Thyroid gland (tissue), 4 donors: ENCODE data around the gene ZNF524. TPM values are rescaled to one million over a fixed set of nuclear protein-coding genes. Genes with fewer than 3 reads are reported as not detected.

Experiments
- DNase-seq, 2 donors: peaks; one replicate each; pipeline ENCODE4 v3.0.0-alpha.2; 2019
- H3K27ac ChIP-seq, 3 donors: fragments of 200-600 bp; sonication (generic); 1 replicate in 2 of 3; 2 replicates in 1 of 3; pipeline ENCODE4 v1.5.1; 2016 to 2019; ENCODE audit warnings: mild to moderate bottlenecking in 1 of 3, moderate library complexity in 1 of 3
- H3K27me3 ChIP-seq: fragments of 200-600 bp; sonication (generic); one replicate; pipeline ENCODE4 v1.5.1; 2019
- H3K36me3 ChIP-seq, 2 donors: fragments of 200-600 bp; sonication (generic); one replicate each; pipeline ENCODE4 v1.5.1; 2016 to 2019
- H3K4me1 ChIP-seq, 2 donors: fragments of 200-600 bp; sonication (generic); one replicate each; pipeline ENCODE4 v1.5.1; 2017 to 2019
- H3K4me3 ChIP-seq, 3 donors: fragments of 200-600 bp; sonication (generic); replicated peaks in 1 of 3; 1 replicate in 2 of 3; 2 replicates in 1 of 3; pipeline ENCODE4 v1.5.1; 2016; ENCODE audit warnings: mild to moderate bottlenecking in 1 of 3
- H3K9me3 ChIP-seq: fragments of 200-600 bp; sonication (generic); one replicate; pipeline ENCODE4 v1.5.1; 2017
- CTCF ChIP-seq, 6 experiments: fragments of 200-600 bp in 3 of 6; fragments of 450-650 bp in 3 of 6; sonication (generic) in 3 of 6; IDR thresholded peaks; one replicate each; pipeline ENCODE4 v1.5.1; 2016 to 2019; ENCODE audit warnings: antibody characterized with exemption in 6 of 6, mild to moderate bottlenecking in 2 of 6, inconsistent platforms in 1 of 6, moderate library complexity in 1 of 6
- POLR2A ChIP-seq, 2 donors: fragments of 450-650 bp; IDR thresholded peaks; one replicate each; pipeline ENCODE4 v1.6.1; 2017; ENCODE audit warnings: antibody characterized with exemption in 2 of 2, mild to moderate bottlenecking in 2 of 2, moderate library complexity in 1 of 2
- WGBS, 2 donors: methylation state at CpG; one replicate each; pipeline ENCODE4 v1.1.5; 2017; 5-methylcytosine and 5-hydroxymethylcytosine counted together
- intact Hi-C: fragments of 100-400 bp; cut with DNase I; formaldehyde crosslinking; loops from one replicate; pipeline ENCODE4 v1.15.1; 2023
- total RNA-seq, 4 donors: library from RNA; depleted of rRNA; stranded (reverse); fragments of >200 nt; gene quantifications; one replicate each; pipeline ENCODE4 v1.2.3, GENCODE V29; 2016

The ZNF524 gene
- total RNA-seq, 4 donors from 2014 or later, result 13.0 to 34.2 (median 28.9) TPM

GRCh38 chr19:55605637-55606470 is 5.8 kb downstream of the ZNF524 start, which contains the start of gene ZNF865:
TSS of gene ZNF865 (plus strand) at chr19:55605647. CDS start at chr19:55613619, 7,972 bp downstream.
- no peaks in the 10 kb centered on the region for H3K9me3 ChIP-seq
- H3K36me3 ChIP-seq, result no peaks in the 10 kb centered on the region
- no peaks in the 10 kb centered on the region for H3K27me3 ChIP-seq
- intact Hi-C loops, result loop anchor here (5.0 kb wide), 1 partner anchor 89 kb away; no protein-coding TSS in a partner anchor
- peak within 1 kb of the TSS; percentile 92 to 94 (median 94) for H3K27ac ChIP-seq
- 1 to 2% methylated on average over 18 to 24 of the region's 44 CpGs for WGBS, 2 donors
- no peak for TF ChIP-seq POLR2A (IDR thresholded peaks at IDR 0.05)
- TF ChIP-seq CTCF (IDR thresholded peaks at IDR 0.05), result peak; percentile 37 to 80 (median 64)
- peaks cover 16 to 24% of the 10 kb centered on the region in 2 donors for H3K4me1 ChIP-seq
- DNase-seq, result peak; percentile 79 to 85
- H3K4me3 ChIP-seq, result peak within 1 kb of the TSS; percentile 66 to 95 (median 83)

GRCh38 chr19:55606471-55606787 is 6.3 kb downstream of the ZNF524 start:
- intact Hi-C loops, result loop anchor here (5.0 kb wide), 1 partner anchor 89 kb away; no protein-coding TSS in a partner anchor
- peak overlapping the region in 1 of 3 donors; percentile 95 for H3K4me3 ChIP-seq
- no peak for TF ChIP-seq CTCF (IDR thresholded peaks at IDR 0.05)
- no peak for TF ChIP-seq POLR2A (IDR thresholded peaks at IDR 0.05)
- H3K27me3 ChIP-seq, result no peaks in the 10 kb centered on the region
- WGBS, 2 donors, result 16 to 19% methylated on average over 12 of the region's 12 CpGs
- no peak for DNase-seq
- H3K36me3 ChIP-seq, result no peaks in the 10 kb centered on the region
- peak overlapping the region in 1 of 3 donors; percentile 94 for H3K27ac ChIP-seq
- H3K4me1 ChIP-seq, result peaks cover 13 to 18% of the 10 kb centered on the region in 2 donors
- no peaks in the 10 kb centered on the region for H3K9me3 ChIP-seq

- no peak overlapping the region for H3K27ac ChIP-seq
- DNase-seq, result no peak
- intact Hi-C loops, result loop anchor here (5.0 kb wide), 1 partner anchor 90 kb away; no protein-coding TSS in a partner anchor
- 48 to 61% methylated on average over 9 of the region's 9 CpGs for WGBS, 2 donors
- no peaks in the 10 kb centered on the region for H3K36me3 ChIP-seq
- H3K4me3 ChIP-seq, result peak overlapping the region in 1 of 3 donors; percentile 95
- H3K27me3 ChIP-seq, result no peaks in the 10 kb centered on the region
- H3K4me1 ChIP-seq, result peaks cover 13 to 18% of the 10 kb centered on the region in 2 donors
- TF ChIP-seq CTCF (IDR thresholded peaks at IDR 0.05), result no peak
- no peak for TF ChIP-seq POLR2A (IDR thresholded peaks at IDR 0.05)
- H3K9me3 ChIP-seq, result no peaks in the 10 kb centered on the region
Observed at GRCh38 chr19:55606817-55607216, 6.7 kb downstream of the ZNF524 start.

GRCh38 chr19:55609326-55609725 is 9.2 kb downstream of the ZNF524 start:
- DNase-seq, result no peak
- no peaks in the 10 kb centered on the region for H3K9me3 ChIP-seq
- no peak overlapping the region for H3K27ac ChIP-seq
- H3K27me3 ChIP-seq, result no peaks in the 10 kb centered on the region
- intact Hi-C loops, result loop anchor here (5.0 kb wide), 1 partner anchor 92 kb away; no protein-coding TSS in a partner anchor
- whole genome bisulfite sequencing, 2 donors, result 90 to 98% methylated on average over 5 of the region's 5 CpGs
- H3K4me3 ChIP-seq, result no peak overlapping the region
- no peak for TF ChIP-seq CTCF (IDR thresholded peaks at IDR 0.05)
- no peak for TF ChIP-seq POLR2A (IDR thresholded peaks at IDR 0.05)
- H3K36me3 ChIP-seq, result peaks cover 0 to 3% of the 10 kb centered on the region in 2 donors
- peaks cover 12 to 14% of the 10 kb centered on the region in 2 donors for H3K4me1 ChIP-seq
